K562 (cell line): ENCODE measurements around the gene PHF1. TPM values are rescaled to one million over a fixed set of nuclear protein-coding genes. Genes with fewer than 3 reads are reported as not detected.
A peak's percentile ranks its signal among the peaks of the same experiment; 100 is the strongest.

Experiments
- ATAC-seq: fragments of 200-7000 bp; cut with Tn5 transposase; 3 replicates; pipeline ENCODE4 v1.9.1; 2020; ENCODE audit warnings: moderate library complexity
- BruUV-seq: library from RNA; stranded (reverse); fragments of 400-500 nt; replicated peaks from 2 replicates; lab custom pipeline; 2021; lab: Mats Ljungman, UMichigan
- CTCF ChIA-PET: fragments of 300-600 bp; formaldehyde crosslinking; extraction: SDS; loops from one replicate; lab custom pipeline; 2021; ENCODE audit warnings: low intra/inter-chr PET ratio; lab: Yijun Ruan, JAX
- POLR2A ChIA-PET: fragments of 300-600, 350-650 bp; sonication (Branson Sonifier 250); formaldehyde crosslinking; extraction: SDS; loops from one replicate; lab custom pipeline; 2021; ENCODE audit warnings: antibody characterized with exemption, inconsistent platforms; lab: Yijun Ruan, JAX
- DNase-seq, 4 experiments: peaks; one replicate each; pipeline versions ENCODE4 v3.0.0 to v3.0.0-alpha.2; 2011 to 2018; ENCODE audit warnings: low spot score in 3 of 4, mixed read lengths in 3 of 4; ENCODE audit errors: extremely low read depth in 1 of 4
- FAIRE-seq: peaks from 2 replicates; lab custom pipeline; 2011; peaks lifted over from hg19 to GRCh38; lab: Jason Lieb, UNC
- H2AFZ ChIP-seq: 2 replicates; pipeline ENCODE4 v1.6.0; 2011; ENCODE audit warnings: low read depth, low read length, control low read depth, inconsistent platforms
- H3K27ac ChIP-seq: fragments of 200-600 bp; 3 replicates; pipeline ENCODE4 v1.8.0; 2011; ENCODE audit warnings: low read depth, mild to moderate bottlenecking, control low read depth, inconsistent platforms, low read length, moderate library complexity, mixed read lengths; ENCODE audit errors: extremely low read depth
- H3K27me3 ChIP-seq, 2 experiments: fragments of 300-600 bp in 1 of 2; 2 replicates in 1 of 2; 3 replicates in 1 of 2; pipeline versions ENCODE4 v1.6.0 to v1.8.0; 2011; ENCODE audit warnings: inconsistent platforms in 2 of 2, low read length in 2 of 2, mild to moderate bottlenecking in 1 of 2, mixed read lengths in 1 of 2, moderate library complexity in 1 of 2; ENCODE audit not compliant: control insufficient read depth in 2 of 2, insufficient read depth in 2 of 2
- H3K36me3 ChIP-seq: fragments of 300-600 bp; 3 replicates; pipeline ENCODE4 v1.8.0; 2011; ENCODE audit warnings: mild to moderate bottlenecking, low read length, inconsistent platforms; ENCODE audit not compliant: control insufficient read depth, insufficient read depth
- H3K4me1 ChIP-seq, 2 experiments: fragments of 200-600 bp in 1 of 2; replicated peaks in 1 of 2; 2 replicates in 1 of 2; 3 replicates in 1 of 2; pipeline versions ENCODE4 v1.5.1 to v1.8.0; 2011; ENCODE audit warnings: inconsistent platforms in 2 of 2, low read length in 2 of 2, mild to moderate bottlenecking in 1 of 2, mixed read lengths in 1 of 2, moderate library complexity in 1 of 2; ENCODE audit not compliant: control insufficient read depth in 2 of 2, insufficient read depth in 2 of 2
- H3K4me2 ChIP-seq: 2 replicates; pipeline ENCODE4 v1.6.1; 2011; ENCODE audit warnings: low read length, control low read depth, inconsistent platforms, mixed read lengths; ENCODE audit not compliant: insufficient read depth
- H3K4me3 ChIP-seq: fragments of 200-600 bp; sonication (generic), shearing (Covaris generic); 2 replicates; pipeline ENCODE4 v1.5.1; 2016; ENCODE audit warnings: control low read depth, inconsistent platforms
- H3K79me2 ChIP-seq: fragments of 200-600 bp; 3 replicates; pipeline ENCODE4 v1.8.0; 2011; ENCODE audit warnings: low read length, inconsistent platforms; ENCODE audit not compliant: control insufficient read depth, insufficient read depth
- H3K9ac ChIP-seq, 2 experiments: 2 replicates each; pipeline versions ENCODE4 v1.6.0 to v1.6.1; 2011; ENCODE audit warnings: low read depth in 2 of 2, low read length in 2 of 2, control low read depth in 1 of 2, inconsistent platforms in 1 of 2, mild to moderate bottlenecking in 1 of 2, mixed read lengths in 1 of 2; ENCODE audit not compliant: insufficient read depth in 1 of 2
- H3K9me1 ChIP-seq: one replicate; pipeline ENCODE4 v1.6.0; 2011; ENCODE audit warnings: inconsistent platforms, mild to moderate bottlenecking, low read length, moderate library complexity; ENCODE audit not compliant: control insufficient read depth, insufficient read depth
- H3K9me3 ChIP-seq: replicated peaks from 2 replicates; pipeline ENCODE4 v1.5.1; 2011; ENCODE audit warnings: low read depth, low read length, inconsistent platforms; ENCODE audit not compliant: control insufficient read depth, insufficient read depth
- H4K20me1 ChIP-seq: replicated peaks from 2 replicates; pipeline ENCODE4 v1.6.1; 2011; ENCODE audit warnings: low read length, inconsistent platforms, mixed read lengths; ENCODE audit not compliant: control insufficient read depth, insufficient read depth
- KAT7 ChIP-seq: sonication (generic); formaldehyde crosslinking; IDR thresholded peaks from 2 replicates; pipeline ENCODE4 v1.8.0; 2022; ENCODE audit warnings: missing genetic modification reagents, mild to moderate bottlenecking, borderline replicate concordance
- KLF1 ChIP-seq: fragments of 450-650 bp; IDR thresholded peaks from 2 replicates; pipeline ENCODE4 v1.6.1; 2016; ENCODE audit warnings: missing genetic modification characterization, missing compliant biosample characterization
- NCOA1 ChIP-seq: fragments of 450-650 bp; IDR thresholded peaks from 2 replicates; pipeline ENCODE4 v1.6.1; 2016; ENCODE audit warnings: low read depth
- PHB ChIP-seq: fragments of 250-450 bp; sonication (Bioruptor Pico); IDR thresholded peaks from 2 replicates; pipeline ENCODE4 v1.5.0; 2021
- RBBP5 ChIP-seq: fragments of 200-600 bp; sonication (generic); IDR thresholded peaks from 2 replicates; pipeline ENCODE4 v1.6.1; 2012; ENCODE audit warnings: borderline replicate concordance, mild to moderate bottlenecking, low read length, control low read depth, inconsistent platforms; ENCODE audit not compliant: insufficient read depth, poor library complexity, severe bottlenecking
- SMAD3 ChIP-seq: fragments of 450-650 bp; formaldehyde crosslinking; conservative IDR thresholded peaks from 2 replicates; pipeline ENCODE4 v1.4.0; 2020; ENCODE audit warnings: mild to moderate bottlenecking
- SREBF1 ChIP-seq: fragments of 150-350 bp; IDR thresholded peaks from 2 replicates; pipeline ENCODE4 v1.6.1; 2014; ENCODE audit warnings: antibody characterized with exemption, low read depth, low read length, borderline replicate concordance
- ZNF444 ChIP-seq: fragments of 250-450 bp; sonication (Bioruptor Pico); IDR thresholded peaks from 2 replicates; pipeline ENCODE4 v1.4.0; 2020; ENCODE audit warnings: mild to moderate bottlenecking, moderate library complexity
- WGBS: fragments of 100-300 bp; shearing (Covaris generic); methylation state at CpG from one replicate; pipeline ENCODE4 v1.1.6; 2016; ENCODE audit warnings: low coverage, mixed read lengths; ENCODE audit not compliant: insufficient coverage; ENCODE audit errors: missing lambda C conversion rate; 5-methylcytosine and 5-hydroxymethylcytosine counted together
- in situ Hi-C: fragments of 300-500 bp; cut with MboI; formaldehyde crosslinking; loops from 4 replicates; pipeline ENCODE4 v1.15.0; 2018; ENCODE audit warnings: inconsistent platforms, mixed read lengths
- intact Hi-C: fragments of 100-400 bp; cut with micrococcal nuclease; formaldehyde crosslinking; loops from 2 replicates; pipeline ENCODE4 v1.14.2; 2022
- polyA plus RNA-seq, 8 experiments: library from polyadenylated mRNA; depleted of rRNA in 4 of 8; stranded (reverse) in 5 of 8; unstranded in 3 of 8; fragments of >200 nt; fragmentation: Nextera tagmentation in 2 of 8; fragmentation: Illumina TruSeq in 1 of 8; extraction: Ambion mirVana in 2 of 8; extraction: Trizol in 1 of 8; gene quantifications; 2 replicates each; pipeline versions ENCODE4 v1.2.1 to v1.2.3, GENCODE V29; 2011 to 2014; ENCODE audit warnings: inconsistent platforms in 1 of 8, missing spikeins in 1 of 8
- total RNA-seq, 7 experiments: library from RNA; depleted of rRNA in 6 of 7; stranded (reverse); fragments of >200 nt in 6 of 7; fragmentation: Illumina TruSeq in 2 of 7; extraction: Trizol in 2 of 7; gene quantifications; 2 replicates each; pipeline versions ENCODE4 v1.2.1 to v1.2.3, GENCODE V29; 2011 to 2021; ENCODE audit warnings: low replicate concordance in 1 of 7
- TF ChIP-seq, protein P1 (sequence below), 2 experiments: IDR thresholded peaks in 1 of 2; conservative IDR thresholded peaks in 1 of 2; 2 replicates each; pipeline ENCODE4 v1.6.1; 2016; ENCODE audit warnings: low read depth in 2 of 2, mild to moderate bottlenecking in 1 of 2, missing compliant biosample characterization in 1 of 2, missing genetic modification characterization in 1 of 2, moderate library complexity in 1 of 2
- TF ChIP-seq, protein P2 (sequence below), 3 experiments: fragments of 200-800 bp in 1 of 3; fragments of 250-450 bp in 1 of 3; fragments of 450-650 bp in 1 of 3; sonication (Bioruptor Pico) in 1 of 3; sonication (Bioruptor generic) in 1 of 3; formaldehyde crosslinking in 1 of 3; IDR thresholded peaks; 2 replicates each; pipeline versions ENCODE4 v1.6.1 to v1.8.0; 2016 to 2022; ENCODE audit warnings: mild to moderate bottlenecking in 2 of 3, missing genetic modification characterization in 2 of 3, missing compliant biosample characterization in 1 of 3, moderate library complexity in 1 of 3

PHF1 gene
- total and polyA plus RNA-seq, 9 of the 15 experiments (the other 6 are each of a cell fraction or from before 2014, with no cell fraction given): 3.7 to 64.2 (median 33.7) TPM

GRCh38 chr6:33451606-33452005 lies 40.8 kb downstream of the PHF1 start:
- no peaks in the 10 kb centered on the region for H3K27me3 ChIP-seq
- no peak overlapping the region for H3K4me3 ChIP-seq
- no peaks in the 10 kb centered on the region for H4K20me1 ChIP-seq
- POLR2A ChIA-PET: interaction anchor here (4.0 kb wide), 1 partner anchor 11 kb away, joined by 30 read pairs; no protein-coding TSS in a partner anchor
- CTCF ChIA-PET: no interaction called here
- intact Hi-C loops: no loop called here
- H3K9me3 ChIP-seq: no peaks in the 10 kb centered on the region
- no peak overlapping the region for H3K4me2 ChIP-seq
- no peak for FAIRE-seq
- in situ Hi-C loops: no loop called here
- ATAC-seq: no peak
- 94% methylated on average over 5 of the region's 15 CpGs for WGBS
- no peak for DNase-seq
- peak overlapping the region in 1 of 2 experiments; percentile 38; a peak in 1 of 4 replicates for H3K9ac ChIP-seq
- peaks cover 53% of the 10 kb centered on the region; the same call in 2 of the 3 replicates for H3K36me3 ChIP-seq
- H3K9me1 ChIP-seq: no peaks in the 10 kb centered on the region
- H3K27ac ChIP-seq: no peak overlapping the region
- peaks cover 6 to 20% of the 10 kb centered on the region in 2 experiments; a peak in 4 of 5 replicates for H3K4me1 ChIP-seq
- H2AFZ ChIP-seq: no peak overlapping the region
- BruUV-seq: no TSS peak
- peaks cover 35% of the 10 kb centered on the region for H3K79me2 ChIP-seq
- no peak for TF ChIP-seq RBBP5
- TF ChIP-seq SMAD3 (CRISPR knock-in tag): no peak
- no peak for TF ChIP-seq KAT7 (CRISPR knock-in tag)
- no peak for TF ChIP-seq KLF1 (tag)
- TF ChIP-seq PHB (CRISPR knock-in tag): no peak
- no peak for TF ChIP-seq ZNF444 (CRISPR knock-in tag)
- TF ChIP-seq, protein P1, sequence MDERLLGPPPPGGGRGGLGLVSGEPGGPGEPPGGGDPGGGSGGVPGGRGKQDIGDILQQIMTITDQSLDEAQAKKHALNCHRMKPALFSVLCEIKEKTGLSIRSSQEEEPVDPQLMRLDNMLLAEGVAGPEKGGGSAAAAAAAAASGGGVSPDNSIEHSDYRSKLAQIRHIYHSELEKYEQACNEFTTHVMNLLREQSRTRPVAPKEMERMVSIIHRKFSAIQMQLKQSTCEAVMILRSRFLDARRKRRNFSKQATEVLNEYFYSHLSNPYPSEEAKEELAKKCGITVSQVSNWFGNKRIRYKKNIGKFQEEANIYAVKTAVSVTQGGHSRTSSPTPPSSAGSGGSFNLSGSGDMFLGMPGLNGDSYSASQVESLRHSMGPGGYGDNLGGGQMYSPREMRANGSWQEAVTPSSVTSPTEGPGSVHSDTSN (CRISPR knock-in tag; IDR thresholded peaks at IDR 0.05; ENCODE audit: low read depth): no peak
- TF ChIP-seq, protein P1 (tag; conservative IDR thresholded peaks at IDR 0.05; ENCODE audit: low read depth): no peak
- TF ChIP-seq, protein P2, sequence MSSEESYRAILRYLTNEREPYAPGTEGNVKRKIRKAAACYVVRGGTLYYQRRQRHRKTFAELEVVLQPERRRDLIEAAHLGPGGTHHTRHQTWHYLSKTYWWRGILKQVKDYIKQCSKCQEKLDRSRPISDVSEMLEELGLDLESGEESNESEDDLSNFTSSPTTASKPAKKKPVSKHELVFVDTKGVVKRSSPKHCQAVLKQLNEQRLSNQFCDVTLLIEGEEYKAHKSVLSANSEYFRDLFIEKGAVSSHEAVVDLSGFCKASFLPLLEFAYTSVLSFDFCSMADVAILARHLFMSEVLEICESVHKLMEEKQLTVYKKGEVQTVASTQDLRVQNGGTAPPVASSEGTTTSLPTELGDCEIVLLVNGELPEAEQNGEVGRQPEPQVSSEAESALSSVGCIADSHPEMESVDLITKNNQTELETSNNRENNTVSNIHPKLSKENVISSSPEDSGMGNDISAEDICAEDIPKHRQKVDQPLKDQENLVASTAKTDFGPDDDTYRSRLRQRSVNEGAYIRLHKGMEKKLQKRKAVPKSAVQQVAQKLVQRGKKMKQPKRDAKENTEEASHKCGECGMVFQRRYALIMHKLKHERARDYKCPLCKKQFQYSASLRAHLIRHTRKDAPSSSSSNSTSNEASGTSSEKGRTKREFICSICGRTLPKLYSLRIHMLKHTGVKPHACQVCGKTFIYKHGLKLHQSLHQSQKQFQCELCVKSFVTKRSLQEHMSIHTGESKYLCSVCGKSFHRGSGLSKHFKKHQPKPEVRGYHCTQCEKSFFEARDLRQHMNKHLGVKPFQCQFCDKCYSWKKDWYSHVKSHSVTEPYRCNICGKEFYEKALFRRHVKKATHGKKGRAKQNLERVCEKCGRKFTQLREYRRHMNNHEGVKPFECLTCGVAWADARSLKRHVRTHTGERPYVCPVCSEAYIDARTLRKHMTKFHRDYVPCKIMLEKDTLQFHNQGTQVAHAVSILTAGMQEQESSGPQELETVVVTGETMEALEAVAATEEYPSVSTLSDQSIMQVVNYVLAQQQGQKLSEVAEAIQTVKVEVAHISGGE (CRISPR knock-in tag; IDR thresholded peaks at IDR 0.05): no peak
- TF ChIP-seq SREBF1: no peak
- TF ChIP-seq NCOA1: no peak
